ENCODE data around the gene SP7. TPM values are rescaled to one million over a fixed set of nuclear protein-coding genes. Genes with fewer than 3 reads are reported as not detected.
"Not testable (repeated sequence)": the region's sequence is repeated elsewhere in the genome, so short reads cannot be mapped to it uniquely, and the experiment has no call there.

Gene SP7
- total RNA-seq, 1 donor from 2014 or later: not detected

DNA sequence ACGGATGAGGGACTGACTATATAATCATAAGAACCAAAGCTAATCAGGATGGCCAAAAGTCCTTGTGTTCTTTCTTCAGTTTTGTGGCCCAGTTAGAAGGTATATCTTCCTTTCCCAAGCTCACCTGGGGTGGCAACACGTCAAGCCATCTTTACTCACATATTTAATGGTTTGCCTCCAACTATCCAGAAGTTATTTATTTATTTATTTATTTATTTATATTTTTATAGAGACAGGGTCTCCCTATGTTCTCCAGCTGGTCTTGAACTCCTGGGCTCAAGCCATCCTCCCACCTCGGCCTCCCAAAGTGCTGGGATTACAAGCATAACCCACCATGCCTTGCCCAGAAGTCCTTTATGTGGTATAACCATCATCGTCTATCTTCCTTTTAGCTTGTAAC, 11.8 kb upstream of the SP7 start:
- no peak for DNase-seq (ENCODE audit: low read depth)

DNA sequence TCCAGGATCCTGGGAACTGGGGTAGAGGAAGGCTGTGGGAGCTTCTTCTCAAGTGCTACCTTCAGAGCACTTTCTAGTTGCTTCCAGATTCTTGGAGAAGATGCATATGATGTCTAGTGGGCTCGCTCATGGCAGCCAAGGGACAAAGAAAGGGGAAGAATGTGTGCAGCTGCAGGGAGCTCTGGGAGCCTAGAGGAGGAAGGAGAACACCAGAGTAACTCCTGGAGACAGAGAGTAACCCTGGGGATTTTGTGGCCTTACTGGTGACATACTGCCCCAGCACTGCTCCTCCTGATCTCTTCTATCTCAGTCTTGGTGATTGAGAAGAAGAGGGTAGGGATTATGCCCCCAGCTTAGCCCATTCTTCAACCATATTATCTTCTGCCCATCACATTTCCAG, 10.3 kb upstream of the SP7 start:
- DNase-seq (ENCODE audit: low read depth): no peak

DNA sequence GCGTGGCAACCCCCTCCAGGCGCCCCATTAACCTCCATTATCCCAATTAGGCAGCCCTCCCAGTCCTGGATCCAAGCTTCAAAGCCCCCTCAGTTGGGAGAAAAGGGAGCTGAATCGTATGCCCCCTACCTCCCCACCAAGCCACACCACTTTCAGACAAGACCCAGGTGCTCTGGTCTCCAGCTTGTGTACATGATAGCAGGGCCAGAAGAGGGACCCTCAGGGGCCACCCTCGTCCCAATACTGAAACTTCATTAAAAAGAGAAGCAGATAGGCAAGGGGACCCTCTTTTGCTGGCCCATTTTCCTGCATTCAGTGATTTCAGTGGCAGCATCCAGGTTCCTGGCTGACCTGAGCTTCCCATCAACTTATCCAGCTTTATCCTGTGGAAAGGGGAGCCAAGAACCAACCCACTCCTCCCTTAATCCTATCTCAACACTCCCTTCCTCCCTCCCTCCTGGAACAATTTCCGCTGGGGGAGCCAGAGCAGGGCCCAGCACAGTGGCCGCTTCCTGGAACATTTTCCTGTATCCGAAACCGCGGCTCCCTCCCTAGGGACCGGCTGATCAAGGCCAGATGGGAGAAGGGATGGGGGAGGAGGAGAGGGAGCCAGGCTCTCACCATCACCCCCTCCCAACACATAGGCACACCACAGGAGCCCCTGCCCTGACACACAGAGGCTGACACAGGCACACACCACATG, 9.5 kb upstream of the SP7 start:
- DNase-seq (ENCODE audit: low read depth): no peak

DNA sequence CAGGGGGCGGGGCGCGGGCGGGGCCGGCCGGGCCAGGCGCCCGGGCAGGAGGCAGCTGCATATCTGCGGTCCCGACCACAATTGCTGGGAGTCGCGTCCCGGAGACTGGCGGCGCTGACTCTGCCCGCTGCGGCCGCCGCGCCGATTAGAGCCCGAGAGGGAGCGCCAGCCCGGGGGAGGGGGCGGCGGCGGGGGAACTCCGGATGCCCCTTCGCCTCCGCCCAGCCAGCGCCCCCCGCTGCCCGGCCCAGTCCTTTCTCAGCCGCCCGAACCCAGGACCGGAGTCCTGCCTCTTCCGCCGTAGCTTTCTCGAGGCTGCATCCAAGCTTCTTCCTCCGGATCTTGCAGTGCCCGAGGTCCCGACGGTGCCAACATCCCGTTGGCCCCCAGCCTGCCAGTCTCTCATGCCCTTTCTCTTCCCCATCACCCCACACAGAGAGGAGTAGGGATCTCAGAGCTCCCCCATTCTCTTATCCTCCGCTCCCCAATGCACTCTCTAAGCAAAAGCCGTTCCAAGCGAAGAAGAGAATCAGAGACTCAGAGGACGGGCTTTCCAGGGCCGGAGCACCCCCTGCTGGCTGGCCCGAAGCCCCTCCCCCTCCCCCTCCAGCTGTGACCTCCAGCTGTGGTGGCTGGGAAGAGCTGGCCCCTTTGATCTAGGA, 8.8 kb upstream of the SP7 start:
- DNase-seq (ENCODE audit: low read depth): peak; percentile 84

DNA sequence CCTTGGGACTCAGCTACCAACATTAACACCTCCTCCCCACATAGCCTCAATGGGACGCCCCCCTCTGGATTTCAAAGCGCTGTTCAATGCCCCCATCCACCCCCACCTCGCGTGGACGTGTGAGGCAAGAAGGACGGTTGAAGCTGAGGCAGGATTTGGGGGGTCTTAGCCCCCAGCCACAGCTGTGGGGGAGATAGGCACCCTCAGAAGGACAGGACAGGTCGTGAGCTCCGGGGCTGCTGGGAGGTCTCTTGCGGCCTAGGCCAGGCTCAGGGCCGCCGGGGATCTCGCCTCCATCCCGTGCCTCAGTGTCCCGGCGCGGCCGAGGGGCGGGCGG, 8.3 kb upstream of the SP7 start:
- no peak for DNase-seq (ENCODE audit: low read depth)

DNA sequence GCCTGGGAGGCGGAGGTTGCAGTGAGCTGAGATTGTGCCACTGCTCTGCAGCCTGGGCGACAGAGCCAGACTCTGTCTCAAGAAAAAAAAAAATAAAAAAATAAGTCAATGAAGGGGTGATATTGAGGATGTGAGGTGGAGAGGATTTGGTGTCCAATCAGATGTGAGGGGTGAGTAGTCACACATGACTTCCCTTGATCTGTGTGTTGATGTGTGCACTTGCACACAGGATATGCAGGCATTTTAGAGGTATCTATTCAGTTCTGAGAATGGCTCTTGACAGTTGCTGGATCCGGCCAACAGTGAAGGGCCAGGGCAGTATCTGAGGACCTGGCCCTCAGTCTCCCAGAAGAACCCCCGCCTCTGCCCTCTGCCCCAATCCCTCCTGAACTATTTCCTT, 7.8 kb upstream of the SP7 start:
- DNase-seq (ENCODE audit: low read depth): no peak

DNA sequence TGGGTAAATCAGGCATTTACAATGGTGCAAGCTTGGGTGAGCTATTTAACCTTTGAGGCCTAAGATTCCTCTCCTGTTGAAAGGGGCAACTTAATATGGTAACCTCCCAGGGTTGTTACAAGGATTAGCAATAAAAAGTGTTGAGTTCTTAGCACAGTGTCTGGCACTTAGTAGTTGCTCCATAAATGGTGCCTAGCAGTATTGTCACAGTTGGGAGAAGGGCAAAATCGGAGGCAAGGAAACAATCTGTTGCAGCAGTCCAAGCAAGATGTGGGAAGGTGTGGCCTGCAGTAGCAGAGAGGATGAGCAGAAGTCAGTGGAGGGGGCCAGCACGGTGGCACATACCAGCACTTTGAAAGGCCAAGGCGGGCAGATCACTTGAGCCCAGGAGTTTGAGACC, 7.3 kb upstream of the SP7 start:
- no peak for DNase-seq (ENCODE audit: low read depth)

DNA sequence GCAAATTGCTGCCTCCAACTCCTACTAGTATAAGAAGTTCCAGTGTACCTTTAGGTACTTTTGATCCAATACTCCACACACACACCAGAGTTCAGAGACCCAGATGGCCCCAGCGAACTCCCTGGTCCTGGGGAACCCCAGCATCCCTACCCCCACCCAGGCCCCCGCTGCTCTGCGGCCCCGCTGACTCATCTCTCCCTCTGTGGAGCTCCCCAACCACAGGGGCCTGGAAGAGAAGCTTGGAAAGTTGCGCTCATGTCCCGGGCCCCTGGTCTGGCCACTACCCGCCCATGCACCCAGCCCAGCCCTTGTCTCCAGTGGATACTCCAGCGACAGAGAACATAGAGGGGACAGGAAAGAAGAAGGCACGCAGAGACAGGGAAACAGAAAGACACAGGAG, 4.2 kb upstream of the SP7 start:
- DNase-seq (ENCODE audit: low read depth): no peak

DNA sequence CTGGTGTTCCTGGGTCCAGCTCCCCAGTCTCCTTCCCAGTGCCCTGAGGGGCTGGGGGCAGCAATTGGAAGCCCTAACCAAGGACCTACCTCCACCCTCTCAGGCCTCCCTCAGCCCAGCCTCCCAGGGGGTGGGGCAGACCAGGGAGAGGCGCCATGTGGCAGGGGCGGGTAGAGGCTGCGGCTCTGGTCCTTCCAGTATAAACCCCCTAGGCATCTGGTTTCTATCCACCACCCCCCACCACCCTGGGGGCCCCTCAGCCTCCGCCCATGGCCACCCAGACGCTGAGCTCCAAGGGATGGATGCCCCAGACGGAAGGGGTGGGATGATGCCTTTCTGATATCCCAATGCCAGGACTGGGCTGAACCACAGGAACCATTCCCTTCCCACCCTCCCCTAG, 2.8 kb upstream of the SP7 start:
- no peak for DNase-seq (ENCODE audit: low read depth)

DNA sequence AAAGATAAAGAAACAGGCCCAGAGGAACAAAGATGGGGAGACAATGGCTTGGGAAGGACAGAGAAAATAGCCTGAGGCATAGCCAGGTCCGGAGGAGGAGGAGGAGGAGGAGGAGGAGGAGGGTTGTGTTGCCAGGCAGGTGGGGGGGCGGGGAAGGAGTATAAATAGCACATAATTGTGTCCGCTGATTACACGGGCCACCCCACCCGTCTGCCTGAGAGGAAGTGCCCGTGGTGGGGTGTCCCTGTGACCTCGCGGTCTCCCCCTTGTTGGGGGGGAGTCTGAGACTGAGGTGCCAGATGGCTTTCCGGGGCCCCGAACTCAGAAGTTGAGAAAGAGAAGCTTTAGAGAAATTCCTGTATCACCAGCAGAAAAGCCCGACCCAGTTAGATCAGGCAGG, 1.9 kb upstream of the SP7 start:
- no peak for DNase-seq (ENCODE audit: low read depth)

DNA sequence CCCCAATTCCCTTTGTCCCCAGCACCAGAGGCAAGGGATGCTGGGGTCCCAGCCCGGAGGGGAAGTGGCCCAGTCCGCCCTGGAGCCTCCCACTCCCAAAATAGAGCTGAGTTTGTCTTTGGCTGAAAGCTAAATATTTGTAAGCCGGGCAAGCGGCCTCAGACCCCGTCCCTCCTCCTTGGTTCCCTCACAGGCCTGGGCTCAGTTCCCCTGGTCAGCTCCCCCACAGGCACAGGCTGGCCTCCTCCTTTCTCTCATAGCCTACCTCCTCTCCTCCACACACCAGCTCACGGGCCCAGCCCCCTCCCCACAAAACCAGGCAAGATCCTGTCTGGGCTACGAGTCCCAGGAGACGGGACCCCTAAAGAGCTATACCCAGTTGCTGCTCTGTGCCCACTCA, 1.3 kb downstream of the SP7 start:
- no peak for DNase-seq (ENCODE audit: low read depth)

DNA sequence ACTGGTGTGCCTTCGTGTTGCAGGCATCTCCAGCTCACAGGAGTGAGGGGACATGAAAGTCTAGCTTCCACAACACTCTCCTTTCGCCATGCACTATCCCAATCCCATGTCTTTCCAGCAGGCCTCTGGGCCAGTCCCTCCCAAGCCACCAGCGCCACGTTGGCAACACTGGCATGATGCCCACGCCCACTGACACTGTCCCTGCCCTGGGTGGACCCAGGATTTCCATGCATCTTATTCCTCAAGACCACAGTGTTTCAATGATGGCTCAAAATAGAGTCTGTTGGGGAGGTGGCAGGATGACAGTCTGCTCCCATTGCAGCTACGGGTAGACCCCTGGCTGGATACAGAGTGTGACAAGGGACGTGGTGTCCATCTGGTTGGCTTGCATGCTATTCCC, 2.3 kb downstream of the SP7 start:
- no peak for DNase-seq (ENCODE audit: low read depth)

DNA sequence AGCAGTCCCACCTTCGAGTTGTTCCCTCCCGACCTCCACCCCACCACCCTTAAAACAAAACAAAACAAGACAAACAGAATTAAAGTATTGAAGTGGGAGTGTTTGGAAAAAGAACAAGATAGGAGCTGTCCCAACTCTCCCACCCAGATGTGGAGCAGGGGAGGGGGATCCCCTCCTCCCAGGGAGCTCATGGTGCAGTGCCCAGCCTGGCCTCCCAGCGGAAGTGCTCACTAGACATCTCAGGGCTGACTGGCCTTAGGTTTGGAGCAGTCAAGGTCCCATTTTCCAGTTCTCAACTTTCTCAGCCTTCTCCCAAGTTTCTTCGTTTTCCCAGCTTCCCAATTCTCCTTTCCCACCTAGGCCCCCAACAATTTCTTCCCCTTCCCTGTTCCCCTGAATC, 2.9 kb downstream of the SP7 start:
- no peak for DNase-seq (ENCODE audit: low read depth)

DNA sequence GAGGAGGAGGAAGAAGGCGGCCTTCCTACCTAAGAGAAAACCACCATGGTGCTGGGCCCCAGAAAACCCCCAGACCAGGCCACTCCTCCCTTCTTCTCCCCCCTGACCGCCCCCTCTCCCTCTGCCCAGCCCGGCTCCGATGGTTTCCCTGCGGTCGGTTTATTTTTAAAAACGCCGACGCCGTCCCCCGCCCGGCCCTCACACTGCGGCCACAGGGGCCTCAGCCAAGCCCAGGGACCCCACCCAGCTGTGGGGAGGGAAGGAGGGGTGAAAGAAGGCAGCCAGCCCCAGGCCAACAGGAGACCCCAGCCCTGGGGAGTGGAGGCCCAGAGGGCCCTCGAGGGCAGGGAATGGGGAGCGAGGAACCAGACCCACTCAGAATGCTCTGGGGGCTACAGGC, 3.4 kb downstream of the SP7 start:
- no peak for DNase-seq (ENCODE audit: low read depth)

DNA sequence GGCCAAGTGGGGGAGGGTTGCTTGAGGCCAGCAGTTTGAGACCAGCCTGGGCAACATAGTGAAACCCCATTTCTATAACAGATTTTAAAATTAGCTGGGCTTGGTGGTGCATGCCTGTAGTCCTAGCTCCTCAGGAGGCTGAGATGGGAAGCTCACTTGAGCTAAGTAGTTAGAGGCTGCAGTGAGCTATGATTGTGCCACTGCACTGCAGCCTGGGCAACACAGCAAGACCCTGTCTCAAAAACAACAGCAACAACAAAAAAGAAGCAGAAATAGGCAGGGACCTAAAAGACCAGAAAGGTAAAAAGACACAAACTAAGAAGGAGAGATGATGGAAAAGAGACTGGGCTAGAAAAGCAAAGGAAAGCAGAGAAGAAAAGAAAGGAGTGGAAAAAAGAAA, 3.8 kb downstream of the SP7 start:
- DNase-seq (ENCODE audit: low read depth): not testable (repeated sequence)

DNA sequence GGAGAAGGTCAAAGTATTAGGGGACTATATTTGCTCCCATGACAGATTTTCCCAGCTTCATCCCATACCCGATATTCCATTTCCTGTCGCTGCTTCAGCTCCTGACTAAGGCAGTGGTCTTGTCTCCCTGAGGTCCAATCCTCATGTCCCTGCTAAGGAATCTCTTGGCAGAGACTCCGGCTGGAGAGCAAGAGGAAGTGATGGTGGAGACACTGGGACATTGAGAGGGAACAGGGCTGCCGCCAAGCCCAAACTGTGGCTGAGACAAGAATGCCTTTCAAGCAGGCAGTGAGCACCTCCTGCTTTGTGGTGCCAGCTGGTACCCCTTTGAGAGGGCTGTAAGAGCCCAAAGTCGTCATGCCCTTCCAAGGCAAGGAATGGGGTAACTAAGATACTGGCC, 5.5 kb downstream of the SP7 start:
- DNase-seq (ENCODE audit: low read depth): no peak

DNA sequence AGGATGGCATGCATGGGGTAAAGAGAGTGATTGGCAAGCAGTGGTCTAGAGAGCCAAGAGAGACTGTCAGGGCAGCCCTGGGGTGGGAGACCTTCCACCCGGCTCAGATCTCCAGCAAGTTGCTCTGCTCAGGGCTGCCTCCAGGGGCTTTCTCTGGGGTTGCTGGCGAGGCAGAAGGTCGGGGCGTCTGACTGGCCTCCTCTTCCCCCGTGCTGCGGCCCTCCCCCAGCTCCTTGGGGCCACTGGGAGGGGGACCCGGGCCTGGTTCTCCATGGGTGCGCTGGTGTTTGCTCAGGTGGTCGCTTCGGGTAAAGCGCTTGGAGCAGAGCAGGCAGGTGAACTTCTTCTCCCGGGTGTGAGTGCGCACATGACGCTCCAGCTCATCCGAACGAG, 8.1 kb downstream of the SP7 start:
- no peak for DNase-seq (ENCODE audit: low read depth)

DNA sequence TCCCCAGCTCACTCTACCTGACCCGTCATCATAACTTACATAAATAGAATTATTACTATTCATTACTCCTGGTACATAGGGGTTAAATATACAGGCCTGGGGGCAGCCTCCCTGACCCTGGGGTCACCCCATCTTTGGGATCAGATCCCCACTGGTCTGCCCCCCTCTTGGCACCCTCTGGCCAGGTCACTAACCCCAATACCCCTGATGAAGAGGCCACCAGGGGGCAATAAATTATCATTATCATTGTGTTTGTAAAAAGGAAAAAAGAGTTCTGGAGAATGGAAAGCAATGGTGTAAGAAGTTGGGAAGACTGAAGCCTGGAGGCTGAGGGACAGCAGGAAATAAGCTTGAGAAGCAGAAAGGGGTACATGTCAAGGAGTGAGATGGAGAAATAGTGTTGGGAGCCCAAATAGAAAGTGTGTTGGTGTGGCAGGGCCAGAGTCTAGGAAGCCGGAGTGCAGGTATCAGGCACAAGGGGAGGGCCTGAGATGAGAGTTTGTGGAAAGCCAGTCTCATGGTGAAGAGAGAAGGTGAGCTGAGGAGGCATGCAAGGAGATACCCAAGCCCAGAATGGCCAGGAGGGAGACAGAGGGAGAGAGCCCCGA, 8.6 kb downstream of the SP7 start:
- DNase-seq (ENCODE audit: low read depth): peak; percentile 42

DNA sequence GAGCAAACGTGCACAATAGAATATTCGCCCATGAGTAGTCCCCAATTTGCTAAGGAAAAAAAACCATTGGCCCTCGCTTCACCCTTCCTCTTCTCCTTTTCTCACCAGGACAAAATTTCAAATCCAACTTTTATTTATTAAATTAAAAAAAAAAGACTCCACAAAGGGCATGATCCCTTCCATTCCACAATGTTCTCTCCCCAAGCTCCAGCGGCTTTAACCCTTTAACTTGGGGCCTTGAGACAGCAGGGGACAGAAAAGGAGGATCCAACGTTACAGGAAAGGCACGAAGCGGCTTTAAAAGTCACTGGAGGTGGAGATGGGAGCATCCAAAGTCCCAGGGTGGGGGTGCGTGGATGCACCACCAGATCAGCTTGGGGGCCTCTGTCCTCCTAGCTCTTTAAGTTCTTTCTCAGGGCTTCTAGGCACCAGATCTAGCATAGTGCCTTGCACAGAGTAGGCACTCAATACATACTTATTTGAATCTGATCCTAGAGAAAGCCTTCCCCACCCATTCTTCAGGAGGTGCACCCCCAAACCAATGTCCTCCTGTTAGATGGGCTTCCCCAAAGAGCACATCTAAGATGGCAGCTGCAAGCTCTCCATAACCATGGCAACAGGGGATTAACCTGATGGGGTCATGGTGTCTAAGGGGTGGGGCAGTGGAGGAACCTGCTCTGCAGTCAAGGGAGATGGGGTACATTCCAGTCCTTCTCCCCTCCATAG, 9.5 kb downstream of the SP7 start:
- no peak for DNase-seq (ENCODE audit: low read depth)

DNA sequence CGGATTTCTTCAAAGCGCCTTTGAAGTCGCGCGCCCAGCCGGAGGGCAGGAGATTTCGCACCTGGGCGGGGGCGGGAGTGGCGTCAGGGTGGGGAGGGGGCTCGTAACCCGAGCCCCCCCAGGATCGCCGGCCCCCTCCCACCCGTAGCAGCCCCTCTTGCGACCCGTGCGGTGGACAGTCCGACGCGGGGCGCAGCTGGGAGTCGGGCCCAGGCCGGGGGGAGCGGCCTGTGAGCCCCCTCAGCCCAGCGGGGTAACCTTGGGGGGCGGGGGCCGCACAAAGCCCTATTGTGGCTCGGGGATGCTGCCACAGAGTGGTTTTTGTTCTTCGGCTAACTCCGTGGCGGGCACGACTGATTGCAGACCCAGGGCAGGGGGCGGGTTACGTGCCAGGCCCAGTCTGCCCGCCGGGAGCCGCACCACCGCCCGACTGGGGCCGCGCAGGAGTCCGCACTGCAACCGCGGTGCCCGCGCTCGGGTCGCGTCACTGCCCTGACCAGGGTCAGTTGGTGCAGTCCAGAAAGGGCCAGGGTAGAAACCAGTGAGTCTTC, 10.6 kb downstream of the SP7 start:
- peak; percentile 31 for DNase-seq (ENCODE audit: low read depth)

DNA sequence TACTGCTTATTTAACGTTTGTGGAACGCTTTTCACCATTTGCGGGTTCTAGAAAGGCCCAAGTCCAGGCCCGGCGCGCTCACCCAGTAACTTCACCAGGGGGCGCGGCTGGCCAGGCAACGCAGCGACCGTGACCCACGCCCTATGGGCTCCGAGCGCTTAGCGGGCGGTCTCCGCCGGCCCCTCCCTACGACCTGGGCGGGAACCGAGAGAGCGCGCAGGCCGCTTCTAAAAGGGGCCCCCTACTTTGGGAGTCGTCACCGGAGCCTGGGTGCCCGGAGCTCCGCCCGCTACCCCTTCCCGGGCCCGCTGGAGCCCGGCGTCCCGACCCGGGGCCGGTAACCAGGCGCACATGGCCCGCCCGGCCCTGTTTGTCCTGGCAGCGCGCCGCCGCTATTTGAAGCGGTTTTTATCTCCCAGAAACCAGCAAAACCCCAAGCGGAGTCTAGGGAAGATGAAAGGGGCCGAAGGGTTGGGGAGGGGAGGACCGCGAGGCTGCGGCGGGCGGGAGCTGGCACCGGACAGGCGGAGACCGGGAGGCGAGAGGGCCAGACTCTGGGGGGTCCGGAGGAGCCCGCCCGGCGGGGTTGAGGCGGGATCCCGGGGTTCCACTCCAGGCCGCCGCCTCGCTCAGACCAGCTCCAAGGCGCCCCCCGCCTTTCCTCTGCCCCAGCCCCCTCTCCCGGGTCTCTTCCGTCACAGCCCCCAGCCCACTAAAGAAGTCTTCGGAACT, 11.2 kb downstream of the SP7 start:
- DNase-seq (ENCODE audit: low read depth): peak; percentile 92
